Ishikawa (cell line): ENCODE measurements around the gene NBL1.

ENCODE experiments used
- CEBPB ChIP-seq: IDR thresholded peaks from 2 replicates; pipeline ENCODE4 v1.6.1; 2012
- CREB1 ChIP-seq: IDR thresholded peaks from 2 replicates; pipeline ENCODE4 v1.6.1; 2012; ENCODE audit warnings: low read depth
- EGR1 ChIP-seq: IDR thresholded peaks from 2 replicates; pipeline ENCODE4 v1.6.1; 2012
- EP300 ChIP-seq: IDR thresholded peaks from 2 replicates; pipeline ENCODE4 v1.6.1; 2012; ENCODE audit warnings: borderline replicate concordance
- FOXM1 ChIP-seq: IDR thresholded peaks from 2 replicates; pipeline ENCODE4 v1.6.1; 2012; ENCODE audit warnings: low read depth, borderline replicate concordance
- MAX ChIP-seq: IDR thresholded peaks from 2 replicates; pipeline ENCODE4 v1.6.1; 2012
- NFIC ChIP-seq: IDR thresholded peaks from 2 replicates; pipeline ENCODE4 v1.6.1; 2012
- RAD21 ChIP-seq: IDR thresholded peaks from 2 replicates; pipeline ENCODE4 v1.6.1; 2012; ENCODE audit warnings: low read depth
- REST ChIP-seq: IDR thresholded peaks from 2 replicates; pipeline ENCODE4 v1.6.1; 2012; ENCODE audit warnings: low read depth, mild to moderate bottlenecking
- TAF1 ChIP-seq: IDR thresholded peaks from 2 replicates; pipeline ENCODE4 v1.6.1; 2012; ENCODE audit warnings: low read depth, mild to moderate bottlenecking
- TCF12 ChIP-seq: IDR thresholded peaks from 2 replicates; pipeline ENCODE4 v1.6.1; 2012; ENCODE audit warnings: low read depth
- TEAD4 ChIP-seq: IDR thresholded peaks from 2 replicates; pipeline ENCODE4 v1.6.1; 2012
- USF1 ChIP-seq: IDR thresholded peaks from 2 replicates; pipeline ENCODE4 v1.6.1; 2012
- YY1 ChIP-seq: IDR thresholded peaks from 2 replicates; pipeline ENCODE4 v1.6.1; 2012; ENCODE audit warnings: low read depth
- ZBTB7A ChIP-seq: IDR thresholded peaks from 2 replicates; pipeline ENCODE4 v1.6.1; 2012; ENCODE audit warnings: low read depth

The NBL1 gene

GRCh38 chr1:19668888-19669287 is 24.8 kb downstream of the NBL1 start:
- TF ChIP-seq YY1 (no peak), MAX (no peak)

GRCh38 chr1:19670787-19671186 is 26.7 kb downstream of the NBL1 start:
- TF ChIP-seq EP300 (no peak), TAF1 (no peak), NFIC (no peak), YY1 (no peak), REST (no peak), CREB1 (no peak), EGR1 (no peak)

GRCh38 chr1:19672237-19672636 is 28.1 kb downstream of the NBL1 start:
- TF ChIP-seq CREB1 (no peak), EP300 (no peak), TEAD4 (no peak), CEBPB (no peak), TCF12 (no peak), MAX (no peak), FOXM1 (no peak), REST (no peak), EGR1 (no peak), RAD21 (no peak), NFIC (no peak), USF1 (no peak), ZBTB7A (no peak), TAF1 (no peak), YY1 (no peak)

GRCh38 chr1:19675797-19676196 is 31.7 kb downstream of the NBL1 start:
- TF ChIP-seq EP300 = no peak
- TF ChIP-seq REST = no peak
- no peak for TF ChIP-seq FOXM1
- no peak for TF ChIP-seq MAX
- no peak for TF ChIP-seq YY1
- TF ChIP-seq USF1 = no peak
- no peak for TF ChIP-seq EGR1
- no peak for TF ChIP-seq NFIC
- TF ChIP-seq RAD21 = no peak
- no peak for TF ChIP-seq TAF1

- TF ChIP-seq TEAD4 = 0 out of 2 replicates have a peak, but pooled peaks have one; percentile 16
- no peak for TF ChIP-seq CREB1
- peak; percentile 81 for TF ChIP-seq MAX
- peak; percentile 97 for TF ChIP-seq REST
These were observed 32.4 kb downstream of the NBL1 start for GRCh38 chr1:19676438-19676922.
